H1 (cell line): ENCODE data around the gene PRSS8. TPM values are rescaled to one million over a fixed set of nuclear protein-coding genes. Genes with fewer than 3 reads are reported as not detected.

ENCODE experiments used
- BRCA1 ChIP-seq: IDR thresholded peaks from 2 replicates; pipeline ENCODE4 v1.6.1; 2012; ENCODE audit warnings: low read depth, low read length, improper control_type of control experiment
- EP300 ChIP-seq, 2 experiments: IDR thresholded peaks; 1 replicate in 1 of 2; 2 replicates in 1 of 2; pipeline ENCODE4 v1.6.1; 2011 to 2012; ENCODE audit warnings: low read depth in 2 of 2, low read length in 2 of 2, mild to moderate bottlenecking in 2 of 2, borderline replicate concordance in 1 of 2, inconsistent platforms in 1 of 2, moderate library complexity in 1 of 2
- JUND ChIP-seq: IDR thresholded peaks from 2 replicates; pipeline ENCODE4 v1.6.1; 2011; ENCODE audit warnings: mild to moderate bottlenecking, improper control_type of control experiment, low read length
- POLR2AphosphoS5 ChIP-seq: IDR thresholded peaks from 2 replicates; pipeline ENCODE4 v1.6.1; 2011; ENCODE audit warnings: low read depth, low read length
- RAD21 ChIP-seq, 2 experiments: IDR thresholded peaks in 1 of 2; conservative IDR thresholded peaks in 1 of 2; 2 replicates each; pipeline ENCODE4 v1.6.1; 2011; ENCODE audit warnings: low read depth in 2 of 2, low read length in 2 of 2, improper control_type of control experiment in 1 of 2, inconsistent platforms in 1 of 2, mild to moderate bottlenecking in 1 of 2, moderate library complexity in 1 of 2
- SP1 ChIP-seq: IDR thresholded peaks from 2 replicates; pipeline ENCODE4 v1.6.1; 2011; ENCODE audit warnings: low read depth, low read length
- ZNF274 ChIP-seq: IDR thresholded peaks from 2 replicates; pipeline ENCODE4 v1.7.0; 2012; ENCODE audit warnings: low read length, borderline replicate concordance; ENCODE audit errors: extremely low read depth
- polyA plus RNA-seq, 7 experiments: library from polyadenylated mRNA; depleted of rRNA in 3 of 7; stranded (reverse) in 5 of 7; unstranded in 2 of 7; fragments of >200 nt in 5 of 7; fragments of 200-250 nt in 2 of 7; gene quantifications; 1 replicate in 5 of 7; 2 replicates in 1 of 7; 4 replicates in 1 of 7; pipeline versions ENCODE4 v1.2.1 to v1.2.3, GENCODE V29; 2011 to 2013; ENCODE audit warnings: missing spikeins in 2 of 7, mixed read lengths in 2 of 7
- total RNA-seq: library from RNA; stranded (reverse); fragmentation: NEBNext Ultra II Directional; extraction: Animal tissue kit (Norgen Biotek cat#: 25700); gene quantifications from 2 replicates; pipeline ENCODE4 v1.2.1, GENCODE V29; 2021
- TF ChIP-seq, protein P1 (sequence below): IDR thresholded peaks from 2 replicates; pipeline ENCODE4 v1.6.1; 2012; ENCODE audit warnings: inconsistent platforms

Gene PRSS8
- total and polyA plus RNA-seq, 2 of the 8 experiments (the other 6 are each of a cell fraction or from before 2014, with no cell fraction given) = 87.7 to 273 TPM

DNA sequence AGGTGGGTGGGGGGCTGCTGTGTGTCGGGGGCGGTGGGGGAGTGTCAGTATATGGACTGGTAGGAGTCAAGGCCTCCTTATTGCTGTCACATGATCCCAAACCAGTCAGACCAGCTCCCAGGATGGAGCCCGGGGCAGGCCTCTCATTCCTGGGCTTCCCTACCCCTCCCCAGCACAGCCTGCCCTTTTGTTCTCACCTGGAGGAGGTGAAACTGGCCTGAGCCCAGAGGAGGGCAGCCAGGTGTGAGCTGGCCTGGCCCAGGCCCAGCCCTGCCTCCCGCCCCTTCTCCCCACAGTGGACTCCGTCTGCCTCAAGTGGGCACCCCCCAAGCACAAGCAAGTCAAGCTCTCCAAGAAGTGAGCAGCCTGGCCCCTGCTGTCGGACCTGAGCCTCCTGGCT lies 4.6 kb downstream of the PRSS8 start (continued):
- TF ChIP-seq EP300 (IDR thresholded peaks at IDR 0.05; ENCODE audit: borderline replicate concordance in 1 of 2, low read depth in 2 of 2, low read length in 2 of 2) (peak in 1 of 2 experiments; percentile 15; a peak in 1 of 3 replicates), JUND (no peak), RAD21 (IDR thresholded peaks at IDR 0.05 in 1 of 2, conservative IDR thresholded peaks at IDR 0.05 in 1 of 2; ENCODE audit: low read depth in 2 of 2, low read length in 2 of 2) (peak in 1 of 2 experiments; percentile 21; a peak in 1 of 4 replicates), BRCA1 (no peak), SP1 (peak; percentile 74; the same call in 1 of the 2 replicates), POLR2AphosphoS5 (peak; percentile 58; the same call in 1 of the 2 replicates), ZNF274 (no peak)
- TF ChIP-seq, protein P1, sequence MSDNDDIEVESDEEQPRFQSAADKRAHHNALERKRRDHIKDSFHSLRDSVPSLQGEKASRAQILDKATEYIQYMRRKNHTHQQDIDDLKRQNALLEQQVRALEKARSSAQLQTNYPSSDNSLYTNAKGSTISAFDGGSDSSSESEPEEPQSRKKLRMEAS = peak; percentile 14; the same call in 1 of the 2 replicates
